ENCODE measurements around the gene GZMB.

DNA sequence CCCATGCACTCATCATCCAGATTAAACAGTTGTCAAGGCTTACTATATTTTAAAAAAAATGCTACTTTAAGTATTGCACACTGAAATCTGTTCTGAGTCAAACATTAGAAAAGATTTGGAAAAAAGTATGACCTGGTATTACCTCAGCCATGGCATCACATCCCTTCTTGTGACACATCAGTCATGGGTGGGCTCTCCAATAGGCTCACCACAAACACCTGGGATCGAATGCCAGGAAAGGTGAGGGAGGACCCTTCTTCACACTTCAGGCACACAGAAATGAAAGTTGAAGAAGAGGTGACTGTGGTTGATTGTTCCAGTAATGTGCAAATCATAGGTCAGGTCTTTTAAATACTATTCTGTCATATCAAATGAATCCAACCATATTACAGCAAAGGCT lies 36.6 kb upstream of the GZMB start:
- TF ChIP-seq, protein P1, sequence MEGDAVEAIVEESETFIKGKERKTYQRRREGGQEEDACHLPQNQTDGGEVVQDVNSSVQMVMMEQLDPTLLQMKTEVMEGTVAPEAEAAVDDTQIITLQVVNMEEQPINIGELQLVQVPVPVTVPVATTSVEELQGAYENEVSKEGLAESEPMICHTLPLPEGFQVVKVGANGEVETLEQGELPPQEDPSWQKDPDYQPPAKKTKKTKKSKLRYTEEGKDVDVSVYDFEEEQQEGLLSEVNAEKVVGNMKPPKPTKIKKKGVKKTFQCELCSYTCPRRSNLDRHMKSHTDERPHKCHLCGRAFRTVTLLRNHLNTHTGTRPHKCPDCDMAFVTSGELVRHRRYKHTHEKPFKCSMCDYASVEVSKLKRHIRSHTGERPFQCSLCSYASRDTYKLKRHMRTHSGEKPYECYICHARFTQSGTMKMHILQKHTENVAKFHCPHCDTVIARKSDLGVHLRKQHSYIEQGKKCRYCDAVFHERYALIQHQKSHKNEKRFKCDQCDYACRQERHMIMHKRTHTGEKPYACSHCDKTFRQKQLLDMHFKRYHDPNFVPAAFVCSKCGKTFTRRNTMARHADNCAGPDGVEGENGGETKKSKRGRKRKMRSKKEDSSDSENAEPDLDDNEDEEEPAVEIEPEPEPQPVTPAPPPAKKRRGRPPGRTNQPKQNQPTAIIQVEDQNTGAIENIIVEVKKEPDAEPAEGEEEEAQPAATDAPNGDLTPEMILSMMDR (IDR thresholded peaks at IDR 0.05; ENCODE audit: low read length) = no peak
- TF ChIP-seq EZH2phosphoT487 (IDR thresholded peaks at IDR 0.05; ENCODE audit: low read length) (no peak), EZH2 (optimal IDR thresholded peaks at IDR 0.05; ENCODE audit: low read depth, low read length) (no peak)

Measured in MM.1S (cell line).